ENCODE results near the gene GUCY1A2.

GUCY1A2 gene

DNA sequence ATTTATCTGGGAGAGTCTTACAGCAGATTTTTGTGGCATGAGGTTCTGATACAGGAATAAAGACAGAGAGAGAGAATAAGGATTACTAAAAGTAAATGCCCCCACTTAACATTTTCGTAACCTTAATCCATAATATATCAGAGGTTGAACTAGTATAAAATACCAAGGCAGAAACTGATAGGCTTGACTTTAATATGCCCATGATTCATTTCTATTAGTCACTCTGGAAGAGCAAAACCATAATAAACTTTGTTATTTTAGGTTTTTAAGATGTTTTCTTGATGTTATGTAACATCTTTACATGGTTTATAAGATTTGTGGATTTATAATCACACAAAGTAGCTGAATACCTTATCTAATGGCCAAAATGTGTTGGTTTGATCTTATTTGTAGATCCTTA, 19.1 kb downstream of the GUCY1A2 start:
- TF ChIP-seq CTCF (IDR thresholded peaks at IDR 0.05; ENCODE audit: control insufficient read depth, insufficient read depth, low read depth, low read length, missing control alignments) = no peak
- DNase-seq (ENCODE audit: low read depth) = no peak
- H3K4me3 ChIP-seq (ENCODE audit: control insufficient read depth, low read depth, low read length) = no peak overlapping the region

DNA sequence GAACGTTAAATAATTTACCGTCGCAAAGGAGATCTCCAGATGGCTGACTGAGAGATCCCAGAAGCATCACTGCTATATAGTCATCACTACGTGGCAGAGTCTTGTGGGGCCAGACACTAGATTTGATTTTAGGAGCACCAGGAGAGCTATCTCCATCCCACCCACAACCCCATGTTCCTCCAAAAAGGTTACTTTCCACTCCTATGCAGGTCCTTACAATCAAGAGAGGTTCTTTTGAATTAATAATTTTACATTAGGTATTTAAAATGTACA, 19.4 kb downstream of the GUCY1A2 start:
- no peak overlapping the region for H3K4me3 ChIP-seq (ENCODE audit: control insufficient read depth, low read depth, low read length)
- DNase-seq (ENCODE audit: low read depth) = no peak
- no peak for TF ChIP-seq CTCF (IDR thresholded peaks at IDR 0.05; ENCODE audit: control insufficient read depth, insufficient read depth, low read depth, low read length, missing control alignments)

- peak; percentile 79 for DNase-seq (ENCODE audit: low read depth)
- TF ChIP-seq CTCF (IDR thresholded peaks at IDR 0.05; ENCODE audit: control insufficient read depth, insufficient read depth, low read depth, low read length, missing control alignments) = no peak
- no peak overlapping the region for H3K4me3 ChIP-seq (ENCODE audit: control insufficient read depth, low read depth, low read length)
Observed at GRCh38 chr11:106998116-106998915, 20.0 kb downstream of the GUCY1A2 start.

DNA sequence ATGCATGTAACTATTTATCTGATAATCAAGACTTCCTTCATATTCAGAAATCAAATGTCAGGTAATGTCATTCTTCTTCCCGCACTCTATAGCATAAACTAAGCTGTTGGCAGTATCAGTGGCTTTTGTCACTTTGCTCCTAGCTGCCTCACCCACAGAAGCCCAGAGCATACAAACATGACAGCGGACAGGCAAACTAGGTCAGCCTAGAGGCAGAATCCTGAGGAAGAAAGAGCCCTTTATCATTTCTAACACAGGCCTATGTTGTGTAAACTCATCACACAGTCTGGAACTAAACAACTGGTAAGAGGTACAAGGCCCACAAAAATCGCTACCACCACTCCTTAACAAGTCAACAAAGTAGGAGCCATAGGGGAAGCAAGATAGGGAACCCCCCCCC, 21.0 kb downstream of the GUCY1A2 start:
- DNase-seq (ENCODE audit: low read depth) = no peak
- no peak overlapping the region for H3K4me3 ChIP-seq (ENCODE audit: control insufficient read depth, low read depth, low read length)
- TF ChIP-seq CTCF (IDR thresholded peaks at IDR 0.05; ENCODE audit: control insufficient read depth, insufficient read depth, low read depth, low read length, missing control alignments) = no peak

DNA sequence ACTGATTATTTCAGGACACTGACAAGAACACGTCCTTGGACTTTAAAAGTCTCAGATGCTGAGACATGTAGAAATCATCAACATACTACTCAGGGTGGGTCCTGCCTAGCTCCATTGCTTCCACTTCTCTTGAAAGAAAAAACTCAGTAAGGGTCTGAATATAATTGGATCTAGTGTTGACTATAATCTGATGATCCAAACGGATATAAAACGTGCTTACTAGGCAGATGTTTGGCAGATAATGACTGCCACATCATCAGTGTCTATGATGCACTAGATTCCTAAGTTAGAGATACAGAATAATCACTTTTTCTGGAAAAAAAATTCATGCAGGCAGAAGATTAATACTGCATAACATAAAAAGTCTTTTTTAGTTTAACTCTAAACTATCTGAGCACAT, 21.6 kb downstream of the GUCY1A2 start:
- TF ChIP-seq CTCF (IDR thresholded peaks at IDR 0.05; ENCODE audit: control insufficient read depth, insufficient read depth, low read depth, low read length, missing control alignments) = no peak
- H3K4me3 ChIP-seq (ENCODE audit: control insufficient read depth, low read depth, low read length) = no peak overlapping the region
- DNase-seq (ENCODE audit: low read depth) = no peak

GRCh38 chr11:106990331-106990730, 27.9 kb downstream of the GUCY1A2 start:
- H3K4me3 ChIP-seq (ENCODE audit: control insufficient read depth, low read depth, low read length) = no peak overlapping the region
- no peak for DNase-seq (ENCODE audit: low read depth)
- TF ChIP-seq CTCF (IDR thresholded peaks at IDR 0.05; ENCODE audit: control insufficient read depth, insufficient read depth, low read depth, low read length, missing control alignments) = no peak

GRCh38 chr11:106989078-106989455, 29.2 kb downstream of the GUCY1A2 start:
- no peak for TF ChIP-seq CTCF (IDR thresholded peaks at IDR 0.05; ENCODE audit: control insufficient read depth, insufficient read depth, low read depth, low read length, missing control alignments)
- no peak overlapping the region for H3K4me3 ChIP-seq (ENCODE audit: control insufficient read depth, low read depth, low read length)
- DNase-seq (ENCODE audit: low read depth) = no peak

All from AG09309 (cell line).